Measurements from ENCODE around the gene PAPPA. TPM values are rescaled to one million over a fixed set of nuclear protein-coding genes. Genes with fewer than 3 reads are reported as not detected.

PAPPA gene
- total and polyA plus RNA-seq, 9 of the 15 experiments (the other 6 are each of a cell fraction or from before 2014, with no cell fraction given) = 0.06 to 0.18 (median 0.11) TPM

- no peak for TF ChIP-seq RERE (CRISPR knock-in tag; IDR thresholded peaks at IDR 0.05; ENCODE audit: borderline replicate concordance)
- TF ChIP-seq SPI1 (IDR thresholded peaks at IDR 0.05; ENCODE audit: borderline replicate concordance, low read depth, low read length) = peak; percentile 34; the same call in 1 of the 2 replicates
- no peak for TF ChIP-seq HDAC6 (IDR thresholded peaks at IDR 0.05; ENCODE audit: low read depth, low read length)
- no peak; the same call in 1 of the 2 replicates for TF ChIP-seq ZNF41 (CRISPR knock-in tag; conservative IDR thresholded peaks at IDR 0.05)
- peak; percentile 96 for TF ChIP-seq JUND (IDR thresholded peaks at IDR 0.05; ENCODE audit: borderline replicate concordance, low read depth, low read length)
- TF ChIP-seq JUND (tag; IDR thresholded peaks at IDR 0.05; ENCODE audit: borderline replicate concordance, low read depth, low read length) = peak; percentile 93; the same call in 2 of the 3 replicates
- peak; percentile 89 for TF ChIP-seq MTA1 (IDR thresholded peaks at IDR 0.05; ENCODE audit: borderline replicate concordance)
- 0 out of 2 replicates have a peak, but pooled peaks have one; percentile 37 for TF ChIP-seq ZNF324 (CRISPR knock-in tag; IDR thresholded peaks at IDR 0.05)
- peak; percentile 15; the same call in 1 of the 2 replicates for TF ChIP-seq ZBTB12 (CRISPR knock-in tag; IDR thresholded peaks at IDR 0.05)
- no peak for TF ChIP-seq TBP (optimal IDR thresholded peaks at IDR 0.05; ENCODE audit: low read depth, low read length)
- TF ChIP-seq UBTF (IDR thresholded peaks at IDR 0.05; ENCODE audit: borderline replicate concordance in 1 of 2, low read depth in 2 of 2, low read length in 2 of 2) = no peak
- no peak for TF ChIP-seq E2F6 (IDR thresholded peaks at IDR 0.05; ENCODE audit: borderline replicate concordance in 1 of 2, extremely low read depth in 1 of 2, insufficient read depth in 1 of 2, insufficient read length in 1 of 2, low read depth in 1 of 2, low read length in 1 of 2, poor library complexity in 1 of 2, severe bottlenecking in 1 of 2)
- TF ChIP-seq BMI1 (IDR thresholded peaks at IDR 0.05; ENCODE audit: low read length) = no peak
- 0 out of 2 replicates have a peak, but pooled peaks have one; percentile 27 for TF ChIP-seq PKNOX1 (IDR thresholded peaks at IDR 0.05)
Measured at GRCh38 chr9:116394894-116395698, 241.5 kb downstream of the PAPPA start (continued).
